DOHH2 (cell line): ENCODE data around the gene PPP2R2B.

Source experiments
- CTCF ChIP-seq: fragments of 200-600 bp; sonication (generic); IDR thresholded peaks from one replicate; pipeline ENCODE4 v1.5.1; 2014; ENCODE audit warnings: antibody characterized with exemption, mild to moderate bottlenecking, low read depth, low read length; ENCODE audit not compliant: poor library complexity, severe bottlenecking
- EZH2phosphoT487 ChIP-seq: fragments of 200-600 bp; sonication (generic); IDR thresholded peaks from 2 replicates; pipeline ENCODE4 v1.6.1; 2017; ENCODE audit warnings: borderline replicate concordance, mild to moderate bottlenecking, antibody characterized with exemption, low read length, moderate library complexity, mixed read lengths

GRCh38 chr5:146891511-146891910, 13.0 kb upstream of the PPP2R2B start:
- TF ChIP-seq CTCF (no peak), EZH2phosphoT487 (no peak)
